Lower leg skin (tissue), 3 donors: Measurements from ENCODE around the gene ANKRD13A.

ENCODE experiments used
- CTCF ChIP-seq, 3 donors: fragments of 450-650 bp; IDR thresholded peaks; one replicate each; pipeline ENCODE4 v1.5.1; 2016; ENCODE audit warnings: antibody characterized with exemption in 3 of 3, mild to moderate bottlenecking in 3 of 3, moderate library complexity in 2 of 3
- POLR2A ChIP-seq, 2 donors: fragments of 450-650 bp; IDR thresholded peaks; one replicate each; pipeline ENCODE4 v1.6.1; 2016 to 2017; ENCODE audit warnings: antibody characterized with exemption in 2 of 2, mild to moderate bottlenecking in 1 of 2, moderate library complexity in 1 of 2

- TF ChIP-seq CTCF (IDR thresholded peaks at IDR 0.05) (no peak), POLR2A (IDR thresholded peaks at IDR 0.05) (no peak)
Observed at GRCh38 chr12:110015132-110015531, 15.9 kb downstream of the ANKRD13A start.
